HepG2 (cell line): ENCODE data around the gene SFXN5. TPM values are rescaled to one million over a fixed set of nuclear protein-coding genes. Genes with fewer than 3 reads are reported as not detected.

Experiments used
- ATAC-seq: fragments of 200-7000 bp; cut with Tn5 transposase; 3 replicates; pipeline ENCODE4 v1.9.1; 2020; ENCODE audit warnings: mild to moderate bottlenecking, moderate library complexity
- BruUV-seq: library from RNA; stranded (reverse); fragments of 400-500 nt; replicated peaks from 2 replicates; lab custom pipeline; 2021; lab: Mats Ljungman, UMichigan
- CTCF ChIA-PET: fragments of 300-600 bp; formaldehyde crosslinking; extraction: SDS; loops from one replicate; lab custom pipeline; 2021; ENCODE audit warnings: low total read pairs, inconsistent platforms, low intra/inter-chr PET ratio; lab: Yijun Ruan, JAX
- POLR2A ChIA-PET: fragments of 350-600 bp; sonication (Branson Sonifier 250); formaldehyde crosslinking; loops from one replicate; lab custom pipeline; 2020; ENCODE audit warnings: antibody characterized with exemption, inconsistent platforms; lab: Yijun Ruan, JAX
- DNase-seq: peaks from one replicate; pipeline ENCODE4 v3.0.0-alpha.2; 2015; ENCODE audit warnings: low spot score
- FAIRE-seq: peaks from 3 replicates; lab custom pipeline; 2011; peaks lifted over from hg19 to GRCh38; lab: Jason Lieb, UNC
- H2AFZ ChIP-seq: one replicate; pipeline ENCODE4 v1.6.1; 2011; ENCODE audit warnings: low read length, inconsistent platforms
- H3K27ac ChIP-seq: fragments of 300-600 bp; 3 replicates; pipeline ENCODE4 v1.8.0; 2011; ENCODE audit warnings: mixed run types, mild to moderate bottlenecking, mixed read lengths, low read length, inconsistent platforms; ENCODE audit not compliant: insufficient read depth; ENCODE audit errors: extremely low read length
- H3K27me3 ChIP-seq, 2 experiments: fragments of 200-600 bp in 1 of 2; 2 replicates in 1 of 2; 3 replicates in 1 of 2; pipeline versions ENCODE4 v1.6.0 to v1.8.0; 2011; ENCODE audit warnings: low read length in 2 of 2, mild to moderate bottlenecking in 2 of 2, moderate library complexity in 2 of 2, inconsistent platforms in 1 of 2; ENCODE audit not compliant: insufficient read depth in 2 of 2, control insufficient read depth in 1 of 2
- H3K36me3 ChIP-seq, 2 experiments: fragments of 200-600 bp in 1 of 2; replicated peaks in 1 of 2; 2 replicates in 1 of 2; 3 replicates in 1 of 2; pipeline versions ENCODE4 v1.5.1 to v1.8.0; 2011; ENCODE audit warnings: low read length in 2 of 2, inconsistent platforms in 1 of 2; ENCODE audit not compliant: insufficient read depth in 2 of 2, control insufficient read depth in 1 of 2
- H3K4me1 ChIP-seq: 2 replicates; pipeline ENCODE4 v1.5.1; 2012; ENCODE audit warnings: low read length, inconsistent platforms; ENCODE audit not compliant: insufficient read depth
- H3K4me2 ChIP-seq: 2 replicates; pipeline ENCODE4 v1.6.0; 2011; ENCODE audit warnings: low read depth, low read length, inconsistent platforms
- H3K4me3 ChIP-seq, 3 experiments: fragments of 200-600 bp in 1 of 3; sonication (generic), shearing (Covaris generic) in 1 of 3; replicated peaks in 1 of 3; 2 replicates each; pipeline ENCODE4 v1.5.1; 2011 to 2016; ENCODE audit warnings: low read length in 3 of 3, inconsistent platforms in 2 of 3, low read depth in 2 of 3, mild to moderate bottlenecking in 2 of 3, control low read depth in 1 of 3, mixed read lengths in 1 of 3; ENCODE audit not compliant: insufficient read depth in 1 of 3
- H3K79me2 ChIP-seq: one replicate; pipeline ENCODE4 v1.6.1; 2011; ENCODE audit warnings: low read length, inconsistent platforms; ENCODE audit not compliant: insufficient read depth
- H3K9ac ChIP-seq: 2 replicates; pipeline ENCODE4 v1.6.0; 2011; ENCODE audit warnings: mild to moderate bottlenecking, low read depth, low read length, inconsistent platforms; ENCODE audit not compliant: insufficient read depth
- H3K9me3 ChIP-seq: 2 replicates; pipeline ENCODE4 v1.5.1; 2012; ENCODE audit warnings: mild to moderate bottlenecking, low read length
- H4K20me1 ChIP-seq: 2 replicates; pipeline ENCODE4 v1.6.0; 2011; ENCODE audit warnings: inconsistent platforms, mild to moderate bottlenecking, low read length, moderate library complexity; ENCODE audit not compliant: insufficient read depth
- CEBPB ChIP-seq: IDR thresholded peaks from 2 replicates; pipeline ENCODE4 v1.6.1; 2011; ENCODE audit warnings: low read depth, low read length, improper control_type of control experiment, borderline replicate concordance
- HIC2 ChIP-seq: sonication (generic); formaldehyde crosslinking; IDR thresholded peaks from 2 replicates; pipeline ENCODE4 v1.9.0; 2022; ENCODE audit warnings: low read depth, missing genetic modification reagents
- MYC ChIP-seq: sonication (generic); formaldehyde crosslinking; IDR thresholded peaks from 2 replicates; pipeline ENCODE4 v1.9.0; 2021; ENCODE audit warnings: missing genetic modification reagents, borderline replicate concordance
- NCOA1 ChIP-seq: sonication (generic); formaldehyde crosslinking; IDR thresholded peaks from 2 replicates; pipeline ENCODE4 v1.9.0; 2021; ENCODE audit warnings: missing genetic modification reagents
- PBX2 ChIP-seq: IDR thresholded peaks from 2 replicates; pipeline ENCODE4 v1.6.1; 2016; ENCODE audit warnings: control low read depth
- POLR2A ChIP-seq, 2 experiments: IDR thresholded peaks; 2 replicates each; pipeline ENCODE4 v1.6.1; 2011; ENCODE audit warnings: low read depth in 2 of 2, low read length in 2 of 2, mild to moderate bottlenecking in 1 of 2, moderate library complexity in 1 of 2; ENCODE audit not compliant: insufficient read depth in 1 of 2
- SMC3 ChIP-seq: IDR thresholded peaks from 2 replicates; pipeline ENCODE4 v1.6.1; 2011; ENCODE audit warnings: low read length, improper control_type of control experiment
- ZNF749 ChIP-seq: sonication (generic); formaldehyde crosslinking; IDR thresholded peaks from 2 replicates; pipeline ENCODE4 v1.8.0; 2022; ENCODE audit warnings: mild to moderate bottlenecking, missing genetic modification reagents, moderate library complexity, borderline replicate concordance
- WGBS: methylation state at CpG from one replicate; pipeline ENCODE4 v1.1.6; 2017; ENCODE audit warnings: low lambda C conversion rate; 5-methylcytosine and 5-hydroxymethylcytosine counted together
- in situ Hi-C: cut with HindIII; loops from 2 replicates; pipeline ENCODE4 v1.10.0; 2017; ENCODE audit warnings: low pct_unique_long_range_greater_than_20kb; ENCODE audit not compliant: extremely low pct_ligation_motif_present
- intact Hi-C: fragments of 100-400 bp; cut with micrococcal nuclease; formaldehyde crosslinking; loops from one replicate; pipeline ENCODE4 v1.10.0; 2022; ENCODE audit not compliant: unreplicated experiment
- polyA plus RNA-seq, 8 experiments: library from polyadenylated mRNA; depleted of rRNA in 3 of 8; stranded (reverse) in 7 of 8; unstranded in 1 of 8; fragments of >200 nt; fragmentation: Illumina TruSeq in 4 of 8; extraction: Trizol in 4 of 8; gene quantifications; 2 replicates each; pipeline versions ENCODE4 v1.2.1 to v1.2.3, GENCODE V29; 2011 to 2016; ENCODE audit warnings: low read depth in 4 of 8, missing spikeins in 1 of 8, mixed read lengths in 1 of 8; ENCODE audit not compliant: insufficient read depth in 1 of 8
- total RNA-seq, 5 experiments: library from RNA; depleted of rRNA; stranded (reverse); fragments of >200 nt; fragmentation: Illumina TruSeq; extraction: Trizol; gene quantifications; 2 replicates each; pipeline ENCODE4 v1.2.3, GENCODE V29; 2016; ENCODE audit warnings: low read depth in 1 of 5

The SFXN5 gene
- total and polyA plus RNA-seq, 2 of the 13 experiments (the other 11 are each of a cell fraction or from before 2014, with no cell fraction given): 34.9 to 37.4 TPM

GRCh38 chr2:72971036-72971435, 100.5 kb downstream of the SFXN5 start:
- no peak overlapping the region for H2AFZ ChIP-seq
- ChIA-PET CTCF (no interaction called here), POLR2A (no interaction called here)
- H3K27ac ChIP-seq: no peak overlapping the region
- in situ Hi-C loops: no loop called here
- 96% methylated on average over 7 of the region's 7 CpGs for WGBS
- DNase-seq (no peak), FAIRE-seq (no peak), ATAC-seq (no peak)
- no peaks in the 10 kb centered on the region for H3K79me2 ChIP-seq
- H3K27me3 ChIP-seq: no peaks in the 10 kb centered on the region
- intact Hi-C loops: no loop called here
- no peaks in the 10 kb centered on the region for H3K9me3 ChIP-seq
- H3K4me1 ChIP-seq: no peaks in the 10 kb centered on the region
- H3K4me2 ChIP-seq: no peak overlapping the region
- H3K36me3 ChIP-seq: peaks cover 2 to 38% of the 10 kb centered on the region in 2 experiments
- TF ChIP-seq MYC (CRISPR knock-in tag) (no peak), SMC3 (no peak), PBX2 (no peak), ZNF749 (no peak), CEBPB (no peak), POLR2A (IDR thresholded peaks at IDR 0.05; ENCODE audit: insufficient read depth in 1 of 2, low read depth in 2 of 2, low read length in 2 of 2) (no peak), NCOA1 (CRISPR knock-in tag) (no peak), HIC2 (no peak)
- H3K4me3 ChIP-seq: no peak overlapping the region
- BruUV-seq: no TSS peak
- no peak overlapping the region for H3K9ac ChIP-seq
- H4K20me1 ChIP-seq: peaks cover 4% of the 10 kb centered on the region; the same call in 1 of the 2 replicates
